CD14-positive monocyte (primary cell): ENCODE results near the gene KIF26B. TPM values are rescaled to one million over a fixed set of nuclear protein-coding genes. Genes with fewer than 3 reads are reported as not detected.

Experiments used
- DNase-seq, 3 donors: peaks; one replicate each; pipeline ENCODE4 v3.0.0-alpha.2; 2011 to 2022
- H2AFZ ChIP-seq: 2 replicates; pipeline ENCODE4 v1.6.0; 2012; ENCODE audit warnings: mild to moderate bottlenecking, low read depth, low read length, inconsistent platforms; ENCODE audit not compliant: insufficient read depth, poor library complexity, severe bottlenecking
- H3K27ac ChIP-seq, 2 donors: 1 replicate in 1 of 2; 2 replicates in 1 of 2; pipeline ENCODE4 v1.5.1; 2012 to 2013; ENCODE audit warnings: low read length in 2 of 2, control low read depth in 1 of 2, inconsistent platforms in 1 of 2, low read depth in 1 of 2, mild to moderate bottlenecking in 1 of 2
- H3K27me3 ChIP-seq, 2 donors: one replicate each; pipeline versions ENCODE4 v1.6.0 to v1.6.1; 2011 to 2013; ENCODE audit warnings: low read length in 2 of 2; ENCODE audit not compliant: control insufficient read depth in 2 of 2, insufficient read depth in 2 of 2
- H3K36me3 ChIP-seq, 2 donors: replicated peaks in 1 of 2; 1 replicate in 1 of 2; 2 replicates in 1 of 2; pipeline versions ENCODE4 v1.5.1 to v1.6.1; 2012 to 2013; ENCODE audit warnings: low read length in 2 of 2, control low read depth in 1 of 2, inconsistent platforms in 1 of 2, mild to moderate bottlenecking in 1 of 2; ENCODE audit not compliant: insufficient read depth in 2 of 2, control insufficient read depth in 1 of 2
- H3K4me1 ChIP-seq, 2 donors: 1 replicate in 1 of 2; 2 replicates in 1 of 2; pipeline versions ENCODE4 v1.5.1 to v1.6.1; 2012 to 2013; ENCODE audit warnings: low read length in 2 of 2, control low read depth in 1 of 2, inconsistent platforms in 1 of 2, mild to moderate bottlenecking in 1 of 2, moderate library complexity in 1 of 2; ENCODE audit not compliant: insufficient read depth in 2 of 2, control insufficient read depth in 1 of 2
- H3K4me2 ChIP-seq: replicated peaks from 2 replicates; pipeline ENCODE3; 2012; ENCODE audit warnings: low read length, moderate library complexity, mild to moderate bottlenecking; ENCODE audit not compliant: poor library complexity, severe bottlenecking; ENCODE audit errors: extremely low read depth
- H3K4me3 ChIP-seq, 3 experiments: fragments of 200-600 bp in 1 of 3; sonication (generic) in 1 of 3; replicated peaks in 1 of 3; 1 replicate in 2 of 3; 2 replicates in 1 of 3; pipeline ENCODE4 v1.5.1; 2011 to 2013; ENCODE audit warnings: low read length in 3 of 3, mild to moderate bottlenecking in 3 of 3, control low read depth in 2 of 3, low read depth in 2 of 3, inconsistent platforms in 1 of 3, moderate library complexity in 1 of 3
- H3K79me2 ChIP-seq: 2 replicates; pipeline ENCODE4 v1.6.0; 2012; ENCODE audit warnings: mild to moderate bottlenecking, control low read depth, inconsistent platforms, low read length, moderate library complexity; ENCODE audit not compliant: insufficient read depth
- H3K9ac ChIP-seq: 2 replicates; pipeline ENCODE4 v1.6.0; 2017; ENCODE audit warnings: low read length, mild to moderate bottlenecking; ENCODE audit not compliant: insufficient read depth, poor library complexity, severe bottlenecking
- H3K9me3 ChIP-seq, 2 donors: replicated peaks in 1 of 2; 1 replicate in 1 of 2; 2 replicates in 1 of 2; pipeline versions ENCODE4 v1.5.1 to v1.6.1; 2012 to 2013; ENCODE audit warnings: low read length in 2 of 2, control low read depth in 1 of 2; ENCODE audit not compliant: control insufficient read depth in 1 of 2, insufficient read depth in 1 of 2
- H4K20me1 ChIP-seq: 2 replicates; pipeline ENCODE4 v1.6.0; 2012; ENCODE audit warnings: mild to moderate bottlenecking, low read length, control low read depth, moderate library complexity; ENCODE audit not compliant: insufficient read depth
- H3K27ac Mint-ChIP-seq, 7 donors: one replicate each; pipeline ENCODE4 v1.8.0; 2020; ENCODE audit warnings: mild to moderate bottlenecking in 7 of 7, mixed read lengths in 7 of 7, moderate library complexity in 6 of 7, inconsistent platforms in 2 of 7
- H3K27me3 Mint-ChIP-seq, 3 donors: one replicate each; pipeline ENCODE4 v1.8.0; 2021 to 2022; ENCODE audit warnings: low read depth in 3 of 3, mild to moderate bottlenecking in 3 of 3, mixed read lengths in 3 of 3, moderate library complexity in 3 of 3, inconsistent platforms in 1 of 3
- H3K36me3 Mint-ChIP-seq, 2 donors: one replicate each; pipeline ENCODE4 v1.8.0; 2020; ENCODE audit warnings: mixed read lengths in 2 of 2, inconsistent platforms in 1 of 2, mild to moderate bottlenecking in 1 of 2
- H3K4me1 Mint-ChIP-seq: one replicate; pipeline ENCODE4 v1.8.0; 2020; ENCODE audit warnings: mild to moderate bottlenecking, mixed read lengths
- H3K4me3 Mint-ChIP-seq, 2 donors: one replicate each; pipeline ENCODE4 v1.8.0; 2020; ENCODE audit warnings: mild to moderate bottlenecking in 2 of 2, mixed read lengths in 2 of 2, moderate library complexity in 1 of 2
- H3K9me3 Mint-ChIP-seq, 7 donors: one replicate each; pipeline ENCODE4 v1.8.0; 2020 to 2022; ENCODE audit warnings: mixed read lengths in 7 of 7, mild to moderate bottlenecking in 6 of 7, moderate library complexity in 6 of 7, inconsistent platforms in 2 of 7
- WGBS: methylation state at CpG from one replicate; pipeline ENCODE4 v1.1.5; 2013; ENCODE audit warnings: missing lambda C conversion rate; ENCODE audit not compliant: insufficient coverage; 5-methylcytosine and 5-hydroxymethylcytosine counted together
- intact Hi-C, 2 donors: fragments of 100-400 bp; cut with micrococcal nuclease; formaldehyde crosslinking; loops; one replicate each; pipeline versions ENCODE4 v1.15.0 to v1.15.1; 2023
- polyA plus RNA-seq, 3 donors: library from polyadenylated mRNA; depleted of rRNA in 1 of 3; unstranded in 2 of 3; stranded (reverse) in 1 of 3; fragments of 300-500 nt in 2 of 3; fragments of >200 nt in 1 of 3; fragmentation: Illumina TruSeq in 2 of 3; gene quantifications; 1 replicate in 2 of 3; 2 replicates in 1 of 3; pipeline ENCODE4 v1.2.3, GENCODE V29; 2012 to 2021
- TF ChIP-seq, protein P1 (sequence below): fragments of 200-600 bp; IDR thresholded peaks from one replicate; pipeline ENCODE4 v1.8.0; 2022; ENCODE audit warnings: antibody characterized with exemption, mild to moderate bottlenecking

KIF26B gene
- polyA plus RNA-seq, 3 donors, result 0.01 to 0.05 TPM; not detected in 1

DNA sequence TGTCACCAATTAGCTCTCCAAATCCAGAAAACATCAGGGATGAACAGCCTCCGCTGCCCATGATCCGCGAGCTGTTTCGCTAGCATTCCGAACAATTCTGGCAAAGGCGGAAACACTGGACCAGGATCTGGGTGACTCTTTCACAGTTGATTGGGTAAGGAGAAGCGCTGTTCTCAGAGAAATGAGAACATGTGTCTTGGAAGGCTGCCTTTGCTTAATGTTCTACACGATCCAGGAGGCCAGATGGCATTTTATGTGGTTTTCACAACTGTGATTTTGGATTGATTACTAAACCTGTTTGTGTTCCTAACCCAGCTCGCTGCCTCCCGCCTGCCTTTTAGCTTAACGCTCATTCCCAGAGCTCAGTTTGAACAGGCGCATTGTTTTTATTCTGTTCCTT lies 144.0 kb downstream of the KIF26B start:
- Mint-ChIP-seq H3K9me3 (peaks cover 0 to 4% (median 1%) of the 10 kb centered on the region in 7 donors), H3K4me3 (peak overlapping the region in 1 of 2 donors; percentile 65), H3K27ac (no peak overlapping the region), H3K4me1 (peaks cover 5% of the 10 kb centered on the region), H3K27me3 (peaks cover 34 to 91% (median 56%) of the 10 kb centered on the region in 3 donors), H3K36me3 (no peaks in the 10 kb centered on the region)
- H3K27me3 ChIP-seq, result peaks cover 34 to 49% of the 10 kb centered on the region in 2 donors
- no peak overlapping the region for H3K27ac ChIP-seq
- no peak overlapping the region for H3K9ac ChIP-seq
- H3K4me1 ChIP-seq, result no peaks in the 10 kb centered on the region
- intact Hi-C loops, result no loop called here
- H3K79me2 ChIP-seq, result no peaks in the 10 kb centered on the region
- H3K4me3 ChIP-seq, result no peak overlapping the region
- H3K36me3 ChIP-seq, result no peaks in the 10 kb centered on the region
- no peak for DNase-seq
- no peak overlapping the region for H2AFZ ChIP-seq
- H4K20me1 ChIP-seq, result no peaks in the 10 kb centered on the region
- H3K4me2 ChIP-seq, result no peak overlapping the region
- no peaks in the 10 kb centered on the region for H3K9me3 ChIP-seq
- TF ChIP-seq, protein P1, sequence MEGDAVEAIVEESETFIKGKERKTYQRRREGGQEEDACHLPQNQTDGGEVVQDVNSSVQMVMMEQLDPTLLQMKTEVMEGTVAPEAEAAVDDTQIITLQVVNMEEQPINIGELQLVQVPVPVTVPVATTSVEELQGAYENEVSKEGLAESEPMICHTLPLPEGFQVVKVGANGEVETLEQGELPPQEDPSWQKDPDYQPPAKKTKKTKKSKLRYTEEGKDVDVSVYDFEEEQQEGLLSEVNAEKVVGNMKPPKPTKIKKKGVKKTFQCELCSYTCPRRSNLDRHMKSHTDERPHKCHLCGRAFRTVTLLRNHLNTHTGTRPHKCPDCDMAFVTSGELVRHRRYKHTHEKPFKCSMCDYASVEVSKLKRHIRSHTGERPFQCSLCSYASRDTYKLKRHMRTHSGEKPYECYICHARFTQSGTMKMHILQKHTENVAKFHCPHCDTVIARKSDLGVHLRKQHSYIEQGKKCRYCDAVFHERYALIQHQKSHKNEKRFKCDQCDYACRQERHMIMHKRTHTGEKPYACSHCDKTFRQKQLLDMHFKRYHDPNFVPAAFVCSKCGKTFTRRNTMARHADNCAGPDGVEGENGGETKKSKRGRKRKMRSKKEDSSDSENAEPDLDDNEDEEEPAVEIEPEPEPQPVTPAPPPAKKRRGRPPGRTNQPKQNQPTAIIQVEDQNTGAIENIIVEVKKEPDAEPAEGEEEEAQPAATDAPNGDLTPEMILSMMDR, result no peak
- WGBS, result 92% methylated on average over 11 of the region's 12 CpGs

DNA sequence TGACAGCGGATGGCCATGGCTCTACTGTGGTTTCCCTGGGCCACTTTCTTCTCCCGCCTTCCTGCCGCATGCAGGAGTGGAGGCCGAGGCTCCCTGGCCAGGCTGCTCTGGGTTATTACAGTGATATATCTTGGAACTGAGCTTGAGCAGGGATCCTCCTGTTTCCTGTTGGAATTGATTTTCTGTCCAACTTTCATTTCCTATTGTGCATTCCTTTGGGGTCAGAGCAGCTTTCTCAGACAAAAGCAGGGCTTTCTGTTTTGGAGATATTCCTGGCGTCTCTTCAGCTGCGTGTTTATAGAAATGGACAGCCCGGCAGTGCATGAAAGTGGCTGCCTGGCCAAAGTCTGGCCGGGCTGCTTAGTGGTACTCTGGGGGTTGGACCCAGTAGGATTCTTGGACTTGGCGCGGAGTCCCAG lies 146.4 kb downstream of the KIF26B start:
- H3K4me1 ChIP-seq, result no peaks in the 10 kb centered on the region
- H3K4me2 ChIP-seq, result no peak overlapping the region
- DNase-seq, result no peak
- no peaks in the 10 kb centered on the region for H3K9me3 ChIP-seq
- intact Hi-C loops, result no loop called here
- H3K9me3 Mint-ChIP-seq, result peaks cover 0 to 5% (median 3%) of the 10 kb centered on the region in 7 donors
- H4K20me1 ChIP-seq, result no peaks in the 10 kb centered on the region
- peak overlapping the region in 1 of 2 donors; percentile 67 for H3K4me3 Mint-ChIP-seq
- H3K36me3 ChIP-seq, result no peaks in the 10 kb centered on the region
- H3K27me3 ChIP-seq, result peaks cover 30 to 39% of the 10 kb centered on the region in 2 donors
- peaks cover 35 to 92% (median 45%) of the 10 kb centered on the region in 3 donors for H3K27me3 Mint-ChIP-seq
- WGBS, result 93% methylated on average over 9 of the region's 10 CpGs
- no peak overlapping the region for H2AFZ ChIP-seq
- H3K9ac ChIP-seq, result no peak overlapping the region
- TF ChIP-seq, protein P1, result no peak
- no peaks in the 10 kb centered on the region for H3K36me3 Mint-ChIP-seq
- H3K27ac ChIP-seq, result no peak overlapping the region
- no peak overlapping the region for H3K4me3 ChIP-seq
- no peak overlapping the region for H3K27ac Mint-ChIP-seq
- H3K4me1 Mint-ChIP-seq, result no peaks in the 10 kb centered on the region
- H3K79me2 ChIP-seq, result no peaks in the 10 kb centered on the region
